Measurements from ENCODE around the gene SLC6A11.

GRCh38 chr3:10816863-10817253 is 830 bp downstream of the SLC6A11 start:
- TF ChIP-seq CTCF (IDR thresholded peaks at IDR 0.05) (no peak), POLR2A (IDR thresholded peaks at IDR 0.05) (no peak)

Data from uterus (tissue), 2 donors.